Cardiac fibroblast (primary cell): ENCODE results near the gene MEG3.

Experiments used
- DNase-seq, 2 donors: peaks; one replicate each; pipeline versions ENCODE4 v3.0.0 to v3.0.0-alpha.2; 2010; ENCODE audit warnings: low read depth in 2 of 2
- H3K4me3 ChIP-seq, 2 donors: replicated peaks in 1 of 2; 1 replicate in 1 of 2; 2 replicates in 1 of 2; pipeline ENCODE4 v1.5.1; 2011; ENCODE audit warnings: low read depth in 2 of 2, low read length in 2 of 2, mild to moderate bottlenecking in 2 of 2, moderate library complexity in 1 of 2
- CTCF ChIP-seq: IDR thresholded peaks from one replicate; pipeline ENCODE4 v1.5.1; 2011; ENCODE audit warnings: low read depth, mild to moderate bottlenecking, low read length, inconsistent platforms

The MEG3 gene

GRCh38 chr14:100875126-100875525 is 49.2 kb downstream of the MEG3 start:
- no peak for TF ChIP-seq CTCF
- no peak overlapping the region for H3K4me3 ChIP-seq
- no peak for DNase-seq

- no peak for TF ChIP-seq CTCF
- no peak for DNase-seq
- H3K4me3 ChIP-seq, result no peak overlapping the region
Observed at GRCh38 chr14:100875861-100876590, 50.1 kb downstream of the MEG3 start.

GRCh38 chr14:100878271-100879146 is 52.6 kb downstream of the MEG3 start:
- no peak for DNase-seq
- H3K4me3 ChIP-seq, result no peak overlapping the region
- no peak for TF ChIP-seq CTCF

GRCh38 chr14:100879194-100879593 is 53.3 kb downstream of the MEG3 start:
- DNase-seq, result no peak
- no peak for TF ChIP-seq CTCF
- no peak overlapping the region for H3K4me3 ChIP-seq

GRCh38 chr14:100879782-100880181 is 53.9 kb downstream of the MEG3 start:
- TF ChIP-seq CTCF, result no peak
- no peak overlapping the region for H3K4me3 ChIP-seq
- no peak for DNase-seq

- TF ChIP-seq CTCF, result no peak
- DNase-seq, result no peak
- H3K4me3 ChIP-seq, result no peak overlapping the region
Observed at GRCh38 chr14:100880271-100881101, 54.6 kb downstream of the MEG3 start.
